SU-DHL-6 (cell line): ENCODE results near the gene IARS2.

Experiments used
- H2AFZ ChIP-seq: fragments of 200-600 bp; sonication (generic); 2 replicates; pipeline ENCODE4 v1.6.1; 2014; ENCODE audit warnings: low read depth, mild to moderate bottlenecking, moderate library complexity, mixed read lengths, antibody characterized with exemption, low read length; ENCODE audit not compliant: severe bottlenecking
- H3F3A ChIP-seq: fragments of 200-600 bp; shearing (Covaris generic); 2 replicates; pipeline ENCODE4 v1.6.0; 2016; ENCODE audit warnings: antibody characterized with exemption, mild to moderate bottlenecking; ENCODE audit not compliant: insufficient read depth
- H3K27ac ChIP-seq: fragments of 200-600 bp; sonication (generic); 2 replicates; pipeline ENCODE4 v1.5.1; 2016; ENCODE audit warnings: low read depth, mild to moderate bottlenecking, low read length, moderate library complexity, mixed read lengths
- H3K27me3 ChIP-seq: fragments of 200-600 bp; sonication (generic), shearing (Covaris generic); 2 replicates; pipeline ENCODE4 v1.6.0; 2014; ENCODE audit warnings: mild to moderate bottlenecking, low read length
- H3K36me3 ChIP-seq: fragments of 200-600 bp; sonication (generic); 2 replicates; pipeline ENCODE4 v1.6.1; 2014; ENCODE audit warnings: mild to moderate bottlenecking, low read length, mixed read lengths
- H3K4me2 ChIP-seq: fragments of 300-600, 200-600 bp; shearing (Covaris generic), sonication (generic); 2 replicates; pipeline ENCODE4 v1.6.0; 2014; ENCODE audit warnings: low read length, low read depth, mild to moderate bottlenecking; ENCODE audit not compliant: poor library complexity, severe bottlenecking
- H3K4me3 ChIP-seq: fragments of 200-600 bp; sonication (generic); 2 replicates; pipeline ENCODE4 v1.5.1; 2014; ENCODE audit warnings: antibody characterized with exemption, low read length, mild to moderate bottlenecking, mixed read lengths; ENCODE audit not compliant: insufficient read depth, poor library complexity, severe bottlenecking
- H3K79me2 ChIP-seq: fragments of 200-600 bp; sonication (generic); 2 replicates; pipeline ENCODE4 v1.6.1; 2014; ENCODE audit warnings: mild to moderate bottlenecking, low read length, moderate library complexity; ENCODE audit not compliant: insufficient read depth
- H3K9ac ChIP-seq: fragments of 200-600 bp; sonication (generic); 2 replicates; pipeline ENCODE4 v1.7.0; 2014; ENCODE audit warnings: mild to moderate bottlenecking, low read length
- H3K9me2 ChIP-seq: fragments of 200-600 bp; sonication (generic); replicated peaks from 2 replicates; pipeline ENCODE4 v1.6.1; 2014; ENCODE audit warnings: low read length; ENCODE audit not compliant: insufficient read depth
- H3K9me3 ChIP-seq: fragments of 200-600 bp; sonication (generic); 2 replicates; pipeline ENCODE4 v1.6.1; 2014; ENCODE audit warnings: low read length, mixed read lengths; ENCODE audit not compliant: insufficient read depth
- H4K20me1 ChIP-seq: fragments of 200-600 bp; sonication (generic); 2 replicates; pipeline ENCODE4 v1.6.1; 2014; ENCODE audit warnings: low read depth, mild to moderate bottlenecking, antibody characterized with exemption, low read length, moderate library complexity, mixed read lengths
- EZH2phosphoT487 ChIP-seq: fragments of 200-600 bp; sonication (generic), shearing (Covaris generic); conservative IDR thresholded peaks from 2 replicates; pipeline ENCODE4 v1.6.1; 2018; ENCODE audit warnings: mild to moderate bottlenecking, antibody characterized with exemption, low read length, moderate library complexity, mixed read lengths
- TF ChIP-seq, protein P1 (sequence below): fragments of 200-600 bp; sonication (generic); IDR thresholded peaks from one replicate; pipeline ENCODE4 v1.5.1; 2017; ENCODE audit warnings: antibody characterized with exemption, mild to moderate bottlenecking, low read length, moderate library complexity; ENCODE audit not compliant: insufficient read depth, poor library complexity, severe bottlenecking

Gene IARS2

DNA sequence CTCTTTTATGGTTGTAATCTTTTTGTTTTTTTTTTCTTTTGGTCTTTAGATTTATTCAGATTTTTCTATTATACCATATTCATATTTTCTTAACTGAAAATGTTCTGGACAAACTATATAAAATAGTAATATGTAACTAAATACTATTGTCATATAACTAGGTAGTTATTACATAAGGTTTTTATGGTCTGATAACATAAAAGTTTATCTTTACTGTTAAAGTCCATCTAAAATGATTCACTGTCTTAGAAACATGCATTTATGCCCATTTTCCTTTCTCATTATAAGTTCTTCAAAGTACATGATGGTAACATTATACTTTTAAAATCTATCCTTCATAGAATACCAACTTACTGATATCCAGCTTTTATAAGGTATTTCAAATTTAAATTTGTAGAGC is 29.1 kb downstream of the IARS2 start:
- no peaks in the 10 kb centered on the region for H3K9me3 ChIP-seq
- no peak overlapping the region for H3K27ac ChIP-seq
- no peaks in the 10 kb centered on the region for H3K27me3 ChIP-seq
- H3K36me3 ChIP-seq: peaks cover 16% of the 10 kb centered on the region; the same call in 1 of the 2 replicates
- H3K9me2 ChIP-seq: no peaks in the 10 kb centered on the region
- no peak overlapping the region for H2AFZ ChIP-seq
- H3K79me2 ChIP-seq: no peaks in the 10 kb centered on the region; the same call in 1 of the 2 replicates
- H3K4me3 ChIP-seq: no peak overlapping the region
- no peak overlapping the region for H3K4me2 ChIP-seq
- no peak overlapping the region for H3K9ac ChIP-seq
- no peaks in the 10 kb centered on the region; the same call in 1 of the 2 replicates for H3F3A ChIP-seq
- TF ChIP-seq, protein P1, sequence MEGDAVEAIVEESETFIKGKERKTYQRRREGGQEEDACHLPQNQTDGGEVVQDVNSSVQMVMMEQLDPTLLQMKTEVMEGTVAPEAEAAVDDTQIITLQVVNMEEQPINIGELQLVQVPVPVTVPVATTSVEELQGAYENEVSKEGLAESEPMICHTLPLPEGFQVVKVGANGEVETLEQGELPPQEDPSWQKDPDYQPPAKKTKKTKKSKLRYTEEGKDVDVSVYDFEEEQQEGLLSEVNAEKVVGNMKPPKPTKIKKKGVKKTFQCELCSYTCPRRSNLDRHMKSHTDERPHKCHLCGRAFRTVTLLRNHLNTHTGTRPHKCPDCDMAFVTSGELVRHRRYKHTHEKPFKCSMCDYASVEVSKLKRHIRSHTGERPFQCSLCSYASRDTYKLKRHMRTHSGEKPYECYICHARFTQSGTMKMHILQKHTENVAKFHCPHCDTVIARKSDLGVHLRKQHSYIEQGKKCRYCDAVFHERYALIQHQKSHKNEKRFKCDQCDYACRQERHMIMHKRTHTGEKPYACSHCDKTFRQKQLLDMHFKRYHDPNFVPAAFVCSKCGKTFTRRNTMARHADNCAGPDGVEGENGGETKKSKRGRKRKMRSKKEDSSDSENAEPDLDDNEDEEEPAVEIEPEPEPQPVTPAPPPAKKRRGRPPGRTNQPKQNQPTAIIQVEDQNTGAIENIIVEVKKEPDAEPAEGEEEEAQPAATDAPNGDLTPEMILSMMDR: no peak
- no peak for TF ChIP-seq EZH2phosphoT487
- H4K20me1 ChIP-seq: 0 out of 2 replicates have a peak, but pooled peaks cover 6% of the 10 kb centered on the region

DNA sequence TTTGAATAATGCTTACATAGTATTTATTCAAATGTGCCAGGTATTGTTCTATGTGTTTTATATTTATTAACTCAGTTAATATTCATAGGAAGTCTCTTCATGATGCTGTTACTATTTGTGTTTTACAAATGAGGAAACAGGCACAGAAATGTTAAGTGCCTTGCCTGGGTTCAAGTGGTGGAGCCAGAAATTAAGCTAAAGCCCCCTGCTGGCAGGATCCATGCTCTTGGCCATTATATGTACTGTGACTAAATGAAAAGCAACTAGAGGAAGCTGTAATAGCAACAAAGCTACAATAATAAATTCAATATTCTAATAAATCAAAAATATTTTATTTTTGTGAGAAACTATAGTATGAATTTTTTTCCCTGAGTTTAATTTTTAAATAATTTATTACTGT is 30.0 kb downstream of the IARS2 start:
- Histone ChIP-seq H3K9me3 (no peaks in the 10 kb centered on the region), H3K4me2 (no peak overlapping the region), H3F3A (no peaks in the 10 kb centered on the region; the same call in 1 of the 2 replicates), H3K9me2 (no peaks in the 10 kb centered on the region), H3K79me2 (no peaks in the 10 kb centered on the region; the same call in 1 of the 2 replicates), H3K9ac (no peak overlapping the region), H3K36me3 (peaks cover 13% of the 10 kb centered on the region; the same call in 1 of the 2 replicates), H2AFZ (no peak overlapping the region), H3K27ac (no peak overlapping the region), H3K4me3 (no peak overlapping the region), H4K20me1 (0 out of 2 replicates have a peak, but pooled peaks cover 6% of the 10 kb centered on the region), H3K27me3 (no peaks in the 10 kb centered on the region)
- TF ChIP-seq, protein P1: no peak

DNA sequence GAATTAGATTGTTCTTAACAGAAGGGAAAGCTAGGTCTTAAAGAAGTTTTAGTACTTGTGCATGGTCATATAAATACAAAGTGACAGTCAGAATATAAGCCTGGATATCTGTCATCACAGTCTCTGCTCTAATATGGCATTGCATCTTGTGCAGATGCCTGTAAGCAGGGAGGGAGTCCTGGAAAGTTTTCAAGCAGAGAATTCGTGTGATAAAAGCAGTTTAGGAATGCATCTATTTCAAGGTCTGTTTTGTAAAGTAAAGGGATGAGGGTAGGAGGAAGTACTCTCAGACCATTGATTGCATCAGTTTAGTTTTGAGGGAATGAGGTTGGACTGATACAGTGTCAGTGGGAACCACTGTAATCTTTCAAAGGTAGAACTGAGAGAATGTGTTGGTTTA is 30.6 kb downstream of the IARS2 start:
- H3K4me3 ChIP-seq: no peak overlapping the region
- peaks cover 16% of the 10 kb centered on the region for H3K36me3 ChIP-seq
- H3K27me3 ChIP-seq: no peaks in the 10 kb centered on the region
- H3K9me3 ChIP-seq: no peaks in the 10 kb centered on the region
- no peaks in the 10 kb centered on the region for H3K9me2 ChIP-seq
- no peak overlapping the region for H2AFZ ChIP-seq
- 0 out of 2 replicates have a peak, but pooled peaks cover 6% of the 10 kb centered on the region for H4K20me1 ChIP-seq
- TF ChIP-seq EZH2phosphoT487: no peak
- TF ChIP-seq, protein P1: no peak
- H3K79me2 ChIP-seq: no peaks in the 10 kb centered on the region; the same call in 1 of the 2 replicates
- no peaks in the 10 kb centered on the region; the same call in 1 of the 2 replicates for H3F3A ChIP-seq
- H3K27ac ChIP-seq: no peak overlapping the region
- no peak overlapping the region for H3K9ac ChIP-seq
- H3K4me2 ChIP-seq: no peak overlapping the region
